ENCODE data around the gene EIF3I.
"Not testable (repeated sequence)": the region's sequence is repeated elsewhere in the genome, so short reads cannot be mapped to it uniquely, and the experiment has no call there.

Gene EIF3I

DNA sequence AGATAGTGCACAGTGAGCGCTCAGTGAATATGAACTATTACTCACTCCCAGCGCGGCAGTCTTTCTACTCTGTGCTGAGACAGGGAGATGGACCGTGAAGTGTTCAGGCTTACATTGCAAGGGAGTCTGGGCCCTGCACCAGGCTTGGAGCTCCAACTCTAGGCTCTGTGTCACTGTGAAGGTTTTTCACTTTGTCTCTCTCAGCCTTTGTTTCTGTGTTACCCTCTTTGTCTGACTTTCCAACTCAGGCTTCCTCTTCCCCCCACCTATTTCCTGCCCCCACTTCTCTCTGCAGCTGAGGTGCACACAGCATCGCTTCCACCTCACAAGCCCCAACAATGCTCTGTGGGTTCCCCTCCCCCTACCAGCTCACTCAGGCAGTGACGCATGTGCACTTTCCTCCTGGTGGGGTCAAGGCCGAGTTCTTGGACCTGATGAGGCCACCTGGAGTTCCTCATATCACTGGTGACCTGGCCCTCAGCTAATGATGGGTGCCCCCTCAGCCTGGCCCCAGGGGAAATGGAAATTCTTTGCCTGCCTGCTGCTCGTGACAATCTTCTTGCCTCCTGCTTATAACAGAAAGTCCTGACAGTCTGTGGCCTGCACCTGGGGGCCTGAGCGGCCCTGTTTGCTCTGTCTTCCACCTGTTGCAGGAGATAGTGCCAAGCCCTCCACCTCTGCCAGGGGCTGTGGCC, 27.8 kb downstream of the EIF3I start:
- no peak overlapping the region for H3K9ac ChIP-seq (ENCODE audit: low read length in 2 of 2)
- H3K36me3 ChIP-seq (ENCODE audit: control insufficient read depth in 2 of 2, insufficient read depth in 2 of 2, low read length in 2 of 2): no peaks in the 10 kb centered on the region
- no peak overlapping the region for H3K4me3 ChIP-seq (ENCODE audit: low read length in 2 of 2)
- H3K9me3 ChIP-seq (ENCODE audit: control insufficient read depth in 2 of 2, low read length in 2 of 2): no peaks in the 10 kb centered on the region
- H3K27me3 ChIP-seq (ENCODE audit: control insufficient read depth in 1 of 2, insufficient read depth in 2 of 2, low read length in 2 of 2): peaks cover 4 to 17% of the 10 kb centered on the region in 2 donors
- peak overlapping the region; percentile 41 for H3K27ac ChIP-seq (ENCODE audit: low read length)
- H3K4me1 ChIP-seq (ENCODE audit: control insufficient read depth, insufficient read depth, low read length): peaks cover 19% of the 10 kb centered on the region

DNA sequence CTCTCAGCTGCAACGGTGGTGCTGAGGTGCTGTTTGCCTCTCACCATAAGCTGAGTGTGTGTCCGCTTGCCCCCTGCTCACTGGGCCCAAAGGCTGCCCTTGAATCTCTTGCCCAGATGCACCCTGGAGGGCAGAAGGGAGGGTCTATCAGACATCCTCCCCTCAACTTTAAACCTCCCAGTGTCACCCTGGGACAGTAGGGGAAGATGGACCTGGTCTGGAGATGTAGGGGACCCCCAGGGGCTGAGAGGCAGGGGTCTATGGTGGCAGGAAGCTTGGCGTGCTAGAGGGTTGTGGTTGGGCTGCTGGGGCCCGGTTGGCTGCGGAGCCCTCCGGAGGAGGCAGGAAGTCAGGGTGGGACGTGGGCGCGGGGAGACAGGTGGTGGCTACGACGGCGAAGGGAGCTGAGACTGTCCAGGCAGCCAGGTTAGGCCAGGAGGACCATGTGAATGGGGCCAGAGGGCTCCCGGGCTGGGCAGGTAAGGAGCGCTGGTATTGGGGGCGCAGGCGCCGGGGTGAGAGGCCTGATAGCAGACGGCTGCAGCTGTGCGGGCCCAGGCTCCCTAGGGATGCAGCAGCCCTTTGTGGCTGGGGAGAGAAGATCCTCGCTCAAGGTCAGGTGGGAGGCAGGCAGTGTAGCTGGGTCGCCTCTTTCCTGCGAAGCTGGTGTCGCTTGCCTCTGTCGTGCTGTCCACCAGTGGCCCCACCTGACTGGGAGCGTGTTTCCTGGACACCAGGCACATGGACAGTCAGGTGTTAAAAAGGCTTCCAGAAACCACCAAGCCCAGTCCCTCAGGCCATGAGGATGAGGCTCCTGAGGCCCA, 28.9 kb downstream of the EIF3I start, which contains the start of gene LCK:
LCK (plus strand) TSS at position 373 of the 824 bp plus-strand sequence. CDS start 23,065 bp downstream, outside the sequence.
- H3K27me3 ChIP-seq (ENCODE audit: control insufficient read depth in 1 of 2, insufficient read depth in 2 of 2, low read length in 2 of 2): peaks cover 4 to 17% of the 10 kb centered on the region in 2 donors
- no peaks in the 10 kb centered on the region for H3K9me3 ChIP-seq (ENCODE audit: control insufficient read depth in 2 of 2, low read length in 2 of 2)
- peak within 1 kb of the TSS in 1 of 2 donors; percentile 8 for H3K4me3 ChIP-seq (ENCODE audit: low read length in 2 of 2)
- H3K36me3 ChIP-seq (ENCODE audit: control insufficient read depth in 2 of 2, insufficient read depth in 2 of 2, low read length in 2 of 2): no peaks in the 10 kb centered on the region
- peaks cover 19% of the 10 kb centered on the region for H3K4me1 ChIP-seq (ENCODE audit: control insufficient read depth, insufficient read depth, low read length)
- H3K9ac ChIP-seq (ENCODE audit: low read length in 2 of 2): no peak within 1 kb of the TSS
- peak within 1 kb of the TSS; percentile 41 for H3K27ac ChIP-seq (ENCODE audit: low read length)

GRCh38 chr1:32255072-32256071, 33.2 kb downstream of the EIF3I start:
- H3K9ac ChIP-seq (ENCODE audit: low read length in 2 of 2): no peak overlapping the region
- no peak overlapping the region for H3K4me3 ChIP-seq (ENCODE audit: low read length in 2 of 2)
- no peak overlapping the region for H3K27ac ChIP-seq (ENCODE audit: low read length)
- peaks cover 4% of the 10 kb centered on the region for H3K4me1 ChIP-seq (ENCODE audit: control insufficient read depth, insufficient read depth, low read length)
- no peaks in the 10 kb centered on the region for H3K36me3 ChIP-seq (ENCODE audit: control insufficient read depth in 2 of 2, insufficient read depth in 2 of 2, low read length in 2 of 2)
- H3K9me3 ChIP-seq (ENCODE audit: control insufficient read depth in 2 of 2, low read length in 2 of 2): no peaks in the 10 kb centered on the region
- H3K27me3 ChIP-seq (ENCODE audit: control insufficient read depth in 1 of 2, insufficient read depth in 2 of 2, low read length in 2 of 2): peaks cover 3 to 17% of the 10 kb centered on the region in 2 donors

DNA sequence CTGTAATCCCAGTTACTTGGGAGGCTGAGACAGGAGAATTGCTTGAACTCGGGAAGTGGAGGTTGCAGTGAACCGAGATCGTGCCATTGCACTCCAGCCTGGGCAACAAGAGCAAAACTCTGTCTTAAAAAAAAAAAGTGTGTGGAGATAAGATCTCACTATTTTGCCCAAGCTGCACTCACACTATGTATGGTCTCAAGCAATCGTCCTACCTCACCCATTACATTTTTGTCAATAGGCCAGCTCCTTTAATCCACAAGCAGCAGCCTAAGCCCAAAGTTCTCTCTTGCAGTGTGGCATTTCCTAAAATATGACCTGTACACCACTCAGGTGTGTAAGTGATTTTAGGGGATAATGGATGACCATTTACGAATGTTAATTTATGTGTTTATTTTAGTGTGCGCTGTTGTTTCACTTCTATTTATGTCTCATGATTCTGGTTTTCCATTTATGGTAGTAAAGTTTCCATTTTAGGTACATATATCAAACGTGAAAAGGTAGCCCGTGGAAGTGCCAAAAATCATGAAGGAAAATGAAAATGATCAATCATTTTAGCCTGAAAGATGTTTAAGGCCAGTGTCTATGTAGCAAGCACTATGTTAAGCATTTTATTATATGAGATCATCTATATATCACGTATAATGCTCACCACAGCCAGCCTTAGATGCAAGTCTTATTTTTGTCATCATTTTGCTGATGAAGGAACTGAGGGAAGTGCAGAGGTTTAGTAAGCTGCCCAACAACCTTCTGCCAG, 34.4 kb downstream of the EIF3I start:
- peaks cover 4% of the 10 kb centered on the region for H3K4me1 ChIP-seq (ENCODE audit: control insufficient read depth, insufficient read depth, low read length)
- peaks cover 2 to 9% of the 10 kb centered on the region in 2 donors for H3K27me3 ChIP-seq (ENCODE audit: control insufficient read depth in 1 of 2, insufficient read depth in 2 of 2, low read length in 2 of 2)

DNA sequence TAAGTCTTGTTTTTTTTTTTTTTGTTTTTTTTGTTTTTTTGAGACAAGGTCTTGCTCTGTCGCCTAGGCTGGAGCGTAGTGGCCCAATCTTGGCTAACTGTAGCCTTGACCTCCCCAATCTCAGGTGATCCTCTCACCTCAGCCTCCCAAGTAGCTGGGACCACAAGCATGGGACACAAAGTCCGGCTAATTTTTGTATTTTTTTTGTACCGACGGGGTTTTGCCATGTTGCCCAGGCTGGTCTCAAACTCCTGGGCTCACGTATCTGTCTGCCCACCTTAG, 35.0 kb downstream of the EIF3I start:
- no peaks in the 10 kb centered on the region for H3K36me3 ChIP-seq (ENCODE audit: control insufficient read depth in 2 of 2, insufficient read depth in 2 of 2, low read length in 2 of 2)
- no peak overlapping the region for H3K27ac ChIP-seq (ENCODE audit: low read length)
- H3K4me3 ChIP-seq (ENCODE audit: low read length in 2 of 2): no peak overlapping the region
- H3K9me3 ChIP-seq (ENCODE audit: control insufficient read depth in 2 of 2, low read length in 2 of 2): no peaks in the 10 kb centered on the region
- peaks cover 3% of the 10 kb centered on the region for H3K4me1 ChIP-seq (ENCODE audit: control insufficient read depth, insufficient read depth, low read length)
- peaks cover 2 to 4% of the 10 kb centered on the region in 2 donors for H3K27me3 ChIP-seq (ENCODE audit: control insufficient read depth in 1 of 2, insufficient read depth in 2 of 2, low read length in 2 of 2)
- H3K9ac ChIP-seq (ENCODE audit: low read length in 2 of 2): no peak overlapping the region

More for the DNA sequence above, 34.4 kb downstream of the EIF3I start:
- H3K9me3 ChIP-seq (ENCODE audit: control insufficient read depth in 2 of 2, low read length in 2 of 2): no peaks in the 10 kb centered on the region
- H3K36me3 ChIP-seq (ENCODE audit: control insufficient read depth in 2 of 2, insufficient read depth in 2 of 2, low read length in 2 of 2): no peaks in the 10 kb centered on the region
- no peak overlapping the region for H3K9ac ChIP-seq (ENCODE audit: low read length in 2 of 2)
- H3K4me3 ChIP-seq (ENCODE audit: low read length in 2 of 2): no peak overlapping the region
- no peak overlapping the region for H3K27ac ChIP-seq (ENCODE audit: low read length)

- not testable (repeated sequence) for H3K36me3 ChIP-seq (ENCODE audit: control insufficient read depth in 2 of 2, insufficient read depth in 2 of 2, low read length in 2 of 2); H3K9ac ChIP-seq (ENCODE audit: low read length in 2 of 2); H3K9me3 ChIP-seq (ENCODE audit: control insufficient read depth in 2 of 2, low read length in 2 of 2); H3K4me3 ChIP-seq (ENCODE audit: low read length in 2 of 2); H3K4me1 ChIP-seq (ENCODE audit: control insufficient read depth, insufficient read depth, low read length); H3K27me3 ChIP-seq (ENCODE audit: control insufficient read depth in 1 of 2, insufficient read depth in 2 of 2, low read length in 2 of 2); H3K27ac ChIP-seq (ENCODE audit: low read length)
These were observed 41.0 kb downstream of the EIF3I start for GRCh38 chr1:32263236-32263593.

- Histone ChIP-seq H3K27ac (ENCODE audit: low read length) (no peak overlapping the region), H3K27me3 (ENCODE audit: control insufficient read depth in 1 of 2, insufficient read depth in 2 of 2, low read length in 2 of 2) (no peaks in the 10 kb centered on the region), H3K36me3 (ENCODE audit: control insufficient read depth in 2 of 2, insufficient read depth in 2 of 2, low read length in 2 of 2) (no peaks in the 10 kb centered on the region), H3K4me1 (ENCODE audit: control insufficient read depth, insufficient read depth, low read length) (no peaks in the 10 kb centered on the region), H3K9ac (ENCODE audit: low read length in 2 of 2) (no peak overlapping the region), H3K9me3 (ENCODE audit: control insufficient read depth in 2 of 2, low read length in 2 of 2) (no peaks in the 10 kb centered on the region), H3K4me3 (ENCODE audit: low read length in 2 of 2) (no peak overlapping the region)
These were observed 41.5 kb downstream of the EIF3I start for GRCh38 chr1:32263744-32264143.

GRCh38 chr1:32265846-32266245, 43.6 kb downstream of the EIF3I start:
- Histone ChIP-seq H3K27ac (ENCODE audit: low read length) (no peak overlapping the region), H3K9me3 (ENCODE audit: control insufficient read depth in 2 of 2, low read length in 2 of 2) (no peaks in the 10 kb centered on the region), H3K4me3 (ENCODE audit: low read length in 2 of 2) (no peak overlapping the region), H3K27me3 (ENCODE audit: control insufficient read depth in 1 of 2, insufficient read depth in 2 of 2, low read length in 2 of 2) (no peaks in the 10 kb centered on the region), H3K9ac (ENCODE audit: low read length in 2 of 2) (no peak overlapping the region), H3K36me3 (ENCODE audit: control insufficient read depth in 2 of 2, insufficient read depth in 2 of 2, low read length in 2 of 2) (no peaks in the 10 kb centered on the region), H3K4me1 (ENCODE audit: control insufficient read depth, insufficient read depth, low read length) (no peaks in the 10 kb centered on the region)

DNA sequence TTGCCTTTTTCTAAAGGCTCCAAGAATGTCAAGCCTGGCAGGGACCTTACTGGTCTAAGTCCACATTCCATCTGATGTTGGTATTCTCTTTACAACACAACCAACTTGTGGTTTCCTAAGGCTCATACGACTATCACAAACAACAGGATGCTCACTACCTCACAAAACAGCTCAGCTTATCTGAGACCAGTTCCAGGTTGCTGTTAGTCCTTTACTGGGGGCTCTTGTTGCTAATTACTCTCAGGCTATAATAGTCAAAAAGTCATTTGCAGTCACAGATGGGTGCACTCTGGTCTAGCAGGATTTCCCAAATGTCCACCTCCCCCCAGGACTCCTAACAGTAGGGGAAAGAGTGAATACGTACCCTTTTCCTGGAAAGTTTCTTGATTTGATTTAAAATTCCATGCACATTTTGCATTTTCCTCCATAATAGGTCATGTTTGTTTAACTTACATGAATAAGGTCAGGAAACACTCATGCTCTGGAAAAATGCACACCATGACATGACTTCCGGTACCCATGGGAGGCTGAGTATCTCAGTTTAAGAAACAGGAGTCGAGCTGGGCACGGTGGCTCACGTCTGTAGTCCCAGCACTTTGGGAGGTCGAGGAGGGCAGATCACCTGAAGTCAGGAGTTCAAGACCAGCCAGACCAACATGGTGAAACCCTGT, 44.8 kb downstream of the EIF3I start:
- Histone ChIP-seq H3K27ac (ENCODE audit: low read length) (no peak overlapping the region), H3K36me3 (ENCODE audit: control insufficient read depth in 2 of 2, insufficient read depth in 2 of 2, low read length in 2 of 2) (no peaks in the 10 kb centered on the region), H3K27me3 (ENCODE audit: control insufficient read depth in 1 of 2, insufficient read depth in 2 of 2, low read length in 2 of 2) (no peaks in the 10 kb centered on the region), H3K4me3 (ENCODE audit: low read length in 2 of 2) (no peak overlapping the region), H3K4me1 (ENCODE audit: control insufficient read depth, insufficient read depth, low read length) (no peaks in the 10 kb centered on the region), H3K9me3 (ENCODE audit: control insufficient read depth in 2 of 2, low read length in 2 of 2) (no peaks in the 10 kb centered on the region), H3K9ac (ENCODE audit: low read length in 2 of 2) (no peak overlapping the region)

Measured in stomach smooth muscle (tissue), 2 donors.